Subcutaneous adipose tissue (tissue), 4 donors: ENCODE results near the gene ERN1. TPM values are rescaled to one million over a fixed set of nuclear protein-coding genes. Genes with fewer than 3 reads are reported as not detected.

Source experiments
- CTCF ChIP-seq: fragments of 450-650 bp; IDR thresholded peaks from one replicate; pipeline ENCODE4 v1.5.1; 2016; ENCODE audit warnings: low read depth, mild to moderate bottlenecking, control low read depth, antibody characterized with exemption, moderate library complexity
- total RNA-seq, 4 donors: library from RNA; depleted of rRNA; stranded (reverse); fragments of >200 nt; gene quantifications; one replicate each; pipeline ENCODE4 v1.1.0, GENCODE V29; 2016

Gene ERN1
- total RNA-seq, 4 donors from 2014 or later: 9.6 to 13.1 (median 11.7) TPM

- TF ChIP-seq CTCF: no peak
These were observed 78.8 kb downstream of the ERN1 start for GRCh38 chr17:64051153-64051552.

GRCh38 chr17:64048805-64049204 lies 81.1 kb downstream of the ERN1 start:
- TF ChIP-seq CTCF: no peak

GRCh38 chr17:64045176-64045575 lies 84.8 kb downstream of the ERN1 start:
- TF ChIP-seq CTCF: no peak

GRCh38 chr17:64042700-64043485 lies 87.1 kb downstream of the ERN1 start:
- no peak for TF ChIP-seq CTCF

- no peak for TF ChIP-seq CTCF
These were observed 88.0 kb downstream of the ERN1 start for GRCh38 chr17:64041912-64042311.

GRCh38 chr17:64040206-64040605 lies 89.7 kb downstream of the ERN1 start:
- TF ChIP-seq CTCF: no peak

- TF ChIP-seq CTCF: no peak
These were observed 90.9 kb downstream of the ERN1 start for GRCh38 chr17:64039106-64039400.
